NCI-H2227 (cell line): ENCODE data around the gene NOL9.

ENCODE experiments used
- DNase-seq: peaks from one replicate; lab custom pipeline; 2025; ENCODE audit not compliant: unreplicated experiment; lab: John Stamatoyannopoulos, UW

Gene NOL9

DNA sequence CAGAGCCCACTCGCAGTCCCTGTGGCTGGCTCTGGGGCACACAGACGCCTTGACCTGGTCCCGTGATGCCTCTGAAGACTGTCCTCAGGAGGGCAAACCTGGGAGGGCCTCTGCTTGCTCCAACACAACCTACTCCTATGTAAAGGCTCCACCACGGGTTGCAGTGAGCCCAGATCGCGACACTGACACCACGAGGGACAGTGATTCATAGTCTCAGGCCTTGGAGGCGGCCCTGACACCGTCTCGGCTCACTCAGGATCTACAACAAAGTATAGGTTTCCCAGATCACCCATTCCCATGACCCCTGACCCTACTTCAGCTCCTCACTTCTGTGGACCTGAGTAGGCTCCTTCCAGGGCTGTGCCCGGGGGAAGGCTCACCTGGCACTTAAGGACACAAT, 28.0 kb downstream of the NOL9 start:
- DNase-seq: no peak

GRCh38 chr1:6523566-6523965, 30.7 kb downstream of the NOL9 start:
- peak; percentile 49 for DNase-seq

DNA sequence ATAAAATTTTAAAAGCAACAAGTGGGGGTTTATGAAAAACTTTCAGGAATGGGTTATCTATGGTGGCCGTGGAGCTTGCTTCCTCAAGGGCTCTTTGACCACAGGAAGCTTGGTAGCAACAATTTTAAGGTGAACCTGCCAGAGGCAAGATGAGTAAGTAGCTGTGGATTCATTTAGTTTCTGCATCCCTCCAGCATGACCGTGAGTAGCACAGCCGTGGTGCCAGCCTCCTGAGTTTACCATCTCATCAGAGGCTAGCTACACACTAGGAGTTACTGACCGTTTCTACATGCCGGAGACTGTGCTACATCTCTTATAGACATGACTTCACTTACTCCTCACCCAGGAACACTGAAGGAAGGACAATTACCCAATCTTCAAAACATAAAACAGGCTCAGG, 32.8 kb downstream of the NOL9 start:
- no peak for DNase-seq

- peak; percentile 79 for DNase-seq
These were observed 34.2 kb downstream of the NOL9 start for GRCh38 chr1:6519935-6520671.

DNA sequence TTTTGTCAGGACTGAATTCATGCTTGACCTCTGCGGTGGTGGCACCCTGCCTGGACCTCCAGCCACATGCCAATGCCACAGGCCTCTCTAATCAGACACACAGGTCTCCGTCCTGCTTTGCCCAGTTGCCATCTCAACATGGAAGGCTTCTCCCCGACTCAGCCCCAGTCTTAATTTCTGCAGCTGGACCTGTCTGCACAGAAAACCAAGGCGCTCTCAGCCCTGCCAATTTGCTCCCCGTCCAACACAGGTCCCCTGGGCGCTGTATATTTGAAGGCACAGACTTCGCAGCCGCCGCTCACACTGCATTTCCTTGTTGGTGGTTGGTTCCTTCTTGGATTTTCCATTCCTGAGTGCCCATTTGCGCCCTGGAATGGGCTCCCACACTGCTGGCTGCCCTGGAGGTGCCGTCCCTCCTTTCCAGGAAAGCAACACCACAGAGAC, 34.8 kb downstream of the NOL9 start:
- no peak for DNase-seq

DNA sequence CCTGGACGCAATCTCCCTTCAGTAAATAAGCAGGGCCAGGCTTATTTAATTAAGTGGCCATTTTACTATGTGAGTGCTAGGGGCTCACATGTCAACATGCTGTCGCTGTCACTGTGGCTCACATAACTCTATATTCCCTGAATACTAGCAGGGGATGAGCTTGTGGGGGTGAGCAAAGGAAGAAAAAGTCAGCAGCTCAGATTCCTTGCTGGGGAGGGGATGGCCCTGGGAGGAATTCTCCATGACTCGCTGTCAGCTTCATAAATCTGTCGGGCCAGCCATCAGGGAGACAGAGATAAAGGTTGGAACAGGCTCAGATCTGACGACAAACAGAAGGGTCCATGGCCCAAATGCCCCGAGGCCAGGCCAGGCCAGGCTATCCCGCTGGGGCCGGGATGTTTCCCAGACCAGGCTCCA, 36.9 kb downstream of the NOL9 start:
- DNase-seq: no peak

- no peak for DNase-seq
These were observed 38.5 kb downstream of the NOL9 start for GRCh38 chr1:6515771-6516170.

DNA sequence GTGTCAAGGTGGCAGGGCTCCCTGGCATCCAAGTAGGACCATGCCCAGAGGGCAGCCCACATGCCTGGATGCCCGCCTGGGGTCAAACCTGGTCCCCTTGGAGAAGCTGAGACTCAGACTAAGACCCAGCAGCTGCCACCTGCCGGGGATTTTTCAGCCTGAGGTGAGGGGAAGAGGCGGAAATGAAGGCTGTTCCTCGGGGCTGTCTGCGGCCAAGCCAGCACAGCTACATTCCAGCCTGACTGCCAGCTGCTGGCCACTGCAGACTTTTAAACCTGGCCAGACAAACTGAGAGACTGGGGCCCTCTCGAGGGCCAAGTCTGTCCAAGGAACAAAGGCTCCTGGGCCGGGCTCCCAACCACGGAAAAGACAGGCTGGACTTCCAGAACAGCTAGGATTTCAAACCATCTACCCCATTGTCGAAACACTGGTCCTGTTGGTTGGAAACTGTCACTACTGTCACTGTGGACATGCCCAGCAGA, 41.0 kb downstream of the NOL9 start:
- DNase-seq: no peak

- DNase-seq: no peak
These were observed 41.4 kb downstream of the NOL9 start for GRCh38 chr1:6512908-6513280.

GRCh38 chr1:6512245-6512907, 41.9 kb downstream of the NOL9 start:
- DNase-seq: no peak

DNA sequence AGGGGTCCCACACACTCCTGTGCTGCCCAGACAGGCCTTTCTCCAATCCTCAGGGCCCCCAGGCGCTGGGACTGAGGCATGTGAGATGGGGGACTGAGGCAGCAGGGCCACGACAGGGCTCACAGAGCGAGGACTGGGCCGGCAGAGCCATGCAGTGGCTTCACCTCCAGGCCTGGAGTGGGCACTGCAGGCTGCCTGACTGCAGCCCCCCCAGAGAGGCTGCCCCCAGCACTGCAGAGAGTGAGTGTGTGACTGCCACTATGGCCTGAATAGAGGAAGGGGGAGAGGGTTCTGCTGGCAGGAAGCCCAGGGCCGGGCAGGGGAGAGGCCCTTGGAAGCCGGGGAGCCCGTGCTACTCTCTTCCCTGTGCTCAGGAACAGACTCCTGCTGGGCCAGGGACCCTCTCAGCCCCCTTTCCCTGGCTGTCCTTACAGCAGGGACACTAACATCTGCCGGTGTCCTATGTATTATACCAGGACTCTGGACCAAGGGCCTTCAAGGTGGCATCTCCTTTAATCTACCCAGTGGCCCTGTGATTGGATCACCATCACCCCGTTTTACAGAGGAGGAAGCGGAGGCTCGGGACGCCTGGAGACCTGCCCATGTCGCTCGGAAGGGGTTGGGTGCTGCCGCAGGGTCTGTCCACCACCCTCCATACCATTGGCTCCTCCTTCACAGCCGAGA, 42.6 kb downstream of the NOL9 start:
- no peak for DNase-seq

DNA sequence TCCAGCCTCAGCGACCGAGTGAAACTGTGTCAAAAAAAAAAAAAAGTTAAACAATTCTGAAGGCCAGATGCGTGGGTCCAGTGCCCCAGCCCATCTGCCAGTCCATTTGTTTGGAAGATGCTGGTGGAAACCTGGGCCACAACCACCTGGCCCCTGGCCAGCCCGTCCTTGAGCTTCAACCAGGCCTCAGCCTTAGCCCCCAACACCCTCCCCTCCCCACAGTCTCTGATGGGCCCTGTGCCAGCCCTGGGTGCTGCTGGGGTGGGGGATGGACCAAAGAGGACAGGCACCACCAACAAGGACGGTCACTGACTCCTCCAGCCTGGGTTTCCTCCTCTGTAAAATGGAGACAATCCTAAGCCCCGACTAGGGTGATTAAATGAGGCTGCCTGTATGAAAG, 43.3 kb downstream of the NOL9 start:
- no peak for DNase-seq

- DNase-seq: no peak
These were observed 43.8 kb downstream of the NOL9 start for GRCh38 chr1:6510493-6510892.

- DNase-seq: peak; percentile 33
These were observed 44.4 kb downstream of the NOL9 start for GRCh38 chr1:6509919-6510291.

GRCh38 chr1:6509220-6509918, 44.9 kb downstream of the NOL9 start:
- no peak for DNase-seq

DNA sequence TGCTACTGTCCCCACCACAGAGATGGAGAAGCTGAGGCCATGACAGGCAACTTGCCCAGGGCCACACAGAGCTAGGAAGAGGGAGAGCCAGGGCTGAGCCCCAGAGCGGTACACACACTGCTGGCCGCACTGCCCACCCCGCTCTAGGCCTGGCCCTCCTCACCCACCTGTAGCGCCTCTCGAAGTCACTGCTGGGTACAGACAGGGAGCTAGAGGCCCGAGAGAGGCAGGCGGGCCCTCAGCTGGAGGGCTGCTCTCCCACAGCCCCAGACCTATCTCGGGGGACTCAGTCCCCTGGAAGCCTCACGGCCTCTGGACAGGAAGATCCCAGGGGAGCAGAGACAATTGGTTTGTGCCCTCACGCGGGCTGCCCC, 45.5 kb downstream of the NOL9 start:
- no peak for DNase-seq

DNA sequence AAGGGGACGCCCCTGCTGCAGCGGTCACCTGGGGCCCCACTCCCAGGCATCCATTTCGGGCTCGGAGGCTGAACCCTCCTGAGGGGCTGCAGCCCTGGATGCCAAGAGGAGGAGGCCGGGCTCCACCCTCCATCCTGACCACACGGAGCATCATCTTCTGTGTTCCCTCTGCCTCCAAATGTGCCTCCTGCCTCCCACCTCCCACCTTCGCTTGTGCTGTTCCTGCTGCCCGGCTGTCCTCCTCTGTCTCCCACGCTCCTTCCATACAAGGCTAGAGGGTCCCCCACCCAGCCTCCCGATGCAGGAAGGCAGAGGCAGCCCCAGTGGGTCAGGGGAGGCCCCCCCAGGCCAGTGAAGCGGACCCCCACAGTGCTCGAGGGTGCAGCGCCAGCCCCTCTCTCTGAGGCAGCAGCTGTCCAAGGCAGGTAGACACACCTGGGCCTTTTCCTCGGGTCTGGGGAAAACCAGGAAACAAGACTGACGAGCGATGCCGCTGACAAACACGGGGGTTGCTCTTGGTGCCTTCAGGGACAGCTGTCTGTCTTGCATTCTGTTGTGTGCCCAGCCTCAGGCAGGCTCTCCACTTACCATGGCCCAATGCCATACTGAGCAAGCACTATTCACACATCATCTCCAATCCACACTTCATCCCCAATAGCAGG, 46.0 kb downstream of the NOL9 start:
- DNase-seq: no peak

DNA sequence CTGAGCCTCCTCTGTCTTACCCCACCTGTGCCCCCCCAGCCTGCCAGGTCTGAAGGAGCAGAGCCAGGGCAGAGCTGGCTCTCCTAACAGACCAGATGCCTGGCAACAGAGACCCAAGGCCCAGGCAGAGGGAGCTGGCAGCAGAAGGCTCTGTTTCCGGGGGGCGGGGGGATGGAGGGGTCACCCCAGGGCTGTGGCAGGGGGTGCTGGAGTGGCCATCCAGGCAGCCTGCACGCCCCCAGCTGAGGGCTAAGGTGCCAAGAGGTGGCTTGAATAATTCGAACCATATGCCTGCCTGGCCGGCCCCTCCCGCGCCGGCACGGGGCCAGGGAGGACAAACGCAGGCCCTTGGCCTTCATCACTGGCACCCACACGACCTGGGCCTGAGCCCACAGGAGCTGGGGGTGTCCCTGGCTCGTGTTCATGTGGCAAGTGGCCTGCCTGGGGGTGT, 46.8 kb downstream of the NOL9 start:
- no peak for DNase-seq

DNA sequence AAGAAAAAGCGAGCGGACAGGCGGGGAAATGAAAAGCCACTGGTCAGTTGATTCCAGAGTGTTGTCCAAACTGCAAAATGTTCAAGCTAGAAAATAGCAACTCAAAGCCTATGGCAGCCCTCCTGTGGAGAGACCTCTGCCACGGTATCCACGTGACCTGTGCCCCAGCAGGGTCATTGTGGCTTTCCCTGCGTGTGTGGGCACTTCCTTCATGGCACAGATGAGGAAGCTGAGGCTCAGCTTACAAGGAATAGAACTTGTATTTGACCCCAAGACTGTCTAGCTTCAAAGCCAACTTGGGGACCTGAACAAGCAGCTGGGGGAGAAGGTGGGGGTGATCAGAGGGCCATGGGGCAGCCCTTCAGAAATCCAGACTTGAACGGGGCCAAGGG, 47.3 kb downstream of the NOL9 start:
- DNase-seq: no peak

DNA sequence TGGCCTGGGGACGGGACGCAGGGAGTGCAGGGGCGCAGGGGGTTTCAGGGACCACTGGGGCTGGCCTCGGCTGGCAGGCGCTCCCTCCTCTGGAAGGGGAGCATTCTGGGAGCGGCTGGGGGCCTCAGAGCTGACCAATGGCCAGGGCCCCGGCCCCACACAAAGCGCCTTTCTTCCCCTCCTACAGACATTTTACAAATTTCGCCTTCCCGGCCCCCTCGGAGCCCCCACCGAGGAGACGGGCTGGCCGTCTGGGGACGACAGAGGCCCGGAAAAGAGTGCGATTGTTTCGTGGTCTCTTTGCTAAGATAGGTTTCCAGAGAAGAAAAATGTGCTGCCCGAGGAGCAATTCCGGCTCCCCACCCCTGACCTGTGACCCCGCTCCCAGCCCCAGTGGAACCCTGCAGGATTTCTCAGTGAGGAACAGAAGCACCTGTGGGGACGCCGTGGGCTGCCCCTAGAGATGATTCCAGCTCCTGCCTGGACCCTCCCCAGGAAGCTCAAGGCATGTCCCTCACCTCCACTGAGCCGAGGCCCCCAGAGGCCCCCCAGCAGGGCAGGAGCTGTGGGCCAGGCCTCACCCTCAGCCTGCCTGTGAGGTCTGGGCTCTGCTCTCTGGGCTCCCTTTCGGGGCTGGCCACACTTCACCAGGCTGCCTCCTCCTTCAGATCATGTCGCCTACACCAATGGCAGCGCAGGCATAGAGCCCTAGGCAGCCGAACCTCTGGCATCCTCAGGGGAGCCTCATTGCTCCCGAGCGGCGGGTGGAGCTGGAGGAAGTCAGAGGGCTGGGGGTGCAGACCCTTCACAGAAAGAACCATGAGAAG, 47.9 kb downstream of the NOL9 start:
- no peak for DNase-seq
